Right renal cortex interstitium (tissue), 3 donors: ENCODE results near the gene FXYD2. TPM values are rescaled to one million over a fixed set of nuclear protein-coding genes. Genes with fewer than 3 reads are reported as not detected.

ENCODE experiments used
- DNase-seq, 3 donors: peaks; one replicate each; pipeline ENCODE4 v3.0.0-alpha.2; 2013; ENCODE audit warnings: low read depth in 3 of 3, low spot score in 2 of 3
- polyA plus RNA-seq, 3 donors: library from polyadenylated mRNA; unstranded; fragments of 120-200 nt; gene quantifications; one replicate each; pipeline ENCODE4 v1.2.1, GENCODE V29; 2013; ENCODE audit not compliant: insufficient read length in 3 of 3

The FXYD2 gene
- polyA plus RNA-seq, 3 donors = 412 to 491 (median 457) TPM

DNA sequence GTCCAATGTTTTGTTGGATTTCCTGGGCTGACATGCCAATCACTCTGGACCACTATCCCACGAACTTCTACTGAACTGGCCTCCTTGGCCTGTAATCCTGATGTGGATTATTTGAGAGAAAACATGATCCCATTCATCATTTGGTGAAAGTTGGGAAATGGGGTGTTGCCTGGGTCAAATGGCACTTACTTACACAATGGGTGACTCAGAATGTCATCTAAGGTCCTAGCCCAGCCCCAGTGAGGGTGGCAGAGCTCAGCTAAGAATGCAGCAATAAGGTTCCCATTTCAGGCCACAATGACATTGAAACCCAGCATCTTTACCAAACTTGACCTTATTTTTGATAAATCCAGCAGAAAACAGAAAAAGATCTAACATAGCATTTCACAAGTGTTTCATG lies 19.5 kb downstream of the FXYD2 start:
- DNase-seq = no peak

DNA sequence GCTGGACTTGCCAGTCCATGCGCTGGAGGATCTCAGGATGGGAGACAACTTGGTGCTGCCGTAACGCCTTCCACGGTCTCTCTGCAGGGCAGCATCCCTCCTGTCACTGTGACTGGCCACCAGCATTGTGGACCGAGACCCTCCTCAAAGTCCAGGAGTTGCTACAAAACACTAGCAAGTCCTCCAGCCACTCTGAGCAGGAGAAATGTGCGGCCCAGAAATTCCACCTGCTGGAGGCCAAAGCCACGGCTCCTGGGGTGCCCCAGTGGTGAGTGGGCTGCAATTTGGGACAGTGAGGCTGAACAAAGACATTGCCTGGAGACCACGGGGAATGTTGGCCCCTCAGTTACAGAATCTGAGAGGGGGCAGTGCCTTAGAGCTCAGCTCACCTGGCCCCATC lies 20.6 kb downstream of the FXYD2 start:
- no peak for DNase-seq

DNA sequence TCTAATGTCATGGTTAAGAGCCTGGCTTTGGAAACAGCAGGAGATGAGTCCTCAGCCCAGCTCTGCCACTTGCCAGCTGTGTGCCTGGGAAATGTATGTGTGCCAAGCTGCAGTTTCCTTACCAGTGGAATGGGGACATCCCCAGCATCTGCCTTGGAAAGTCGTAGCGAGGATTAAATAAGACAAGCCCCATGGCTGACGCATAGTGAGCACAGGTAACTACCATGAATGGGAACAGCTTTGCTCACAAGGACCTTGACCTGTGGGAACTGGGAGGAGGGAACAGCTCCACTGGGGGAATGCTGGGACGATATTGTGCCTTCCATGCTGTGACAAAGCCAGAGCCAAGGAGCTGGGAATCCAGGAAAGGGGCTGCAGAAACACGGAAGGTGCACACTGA lies 24.9 kb downstream of the FXYD2 start:
- no peak for DNase-seq

DNA sequence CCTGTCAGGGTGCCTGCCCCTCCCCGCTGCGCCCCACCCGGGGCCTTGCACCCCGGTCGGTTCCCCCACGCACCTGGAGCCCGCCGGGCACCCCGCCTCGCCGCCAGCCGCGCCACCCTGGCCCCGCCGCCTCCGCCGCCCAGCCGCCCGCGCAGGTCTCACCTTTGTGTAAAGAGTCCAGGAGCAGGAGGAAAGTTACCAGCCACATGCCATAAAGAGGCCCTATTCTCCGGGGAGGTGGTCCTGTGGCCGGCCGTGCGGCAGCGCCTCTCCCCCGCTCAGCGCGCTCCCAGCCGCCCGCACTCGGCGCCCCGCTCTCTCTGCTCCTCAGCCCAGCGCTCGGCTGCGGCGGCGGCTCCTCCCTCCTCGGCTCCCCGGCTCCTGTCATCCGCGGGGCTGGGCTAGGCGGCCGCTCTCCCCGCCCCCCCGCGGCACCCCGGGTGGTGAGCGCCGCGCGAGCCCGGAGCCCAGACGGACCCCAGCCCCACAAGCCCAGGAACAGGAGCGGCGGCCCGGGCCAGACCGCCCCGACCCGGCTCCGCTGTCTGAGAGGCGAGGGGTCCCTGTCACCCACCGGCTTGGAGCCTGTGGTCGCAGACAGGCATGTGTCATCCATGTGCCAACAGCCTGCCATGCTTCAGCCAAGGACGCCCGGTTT lies 27.5 kb downstream of the FXYD2 start, which contains the start of gene DSCAML1:
Gene DSCAML1 (minus strand): TSS at position 345 of the 658 bp plus-strand sequence. CDS start 137 bp downstream, at position 208.
- no peak for DNase-seq

DNA sequence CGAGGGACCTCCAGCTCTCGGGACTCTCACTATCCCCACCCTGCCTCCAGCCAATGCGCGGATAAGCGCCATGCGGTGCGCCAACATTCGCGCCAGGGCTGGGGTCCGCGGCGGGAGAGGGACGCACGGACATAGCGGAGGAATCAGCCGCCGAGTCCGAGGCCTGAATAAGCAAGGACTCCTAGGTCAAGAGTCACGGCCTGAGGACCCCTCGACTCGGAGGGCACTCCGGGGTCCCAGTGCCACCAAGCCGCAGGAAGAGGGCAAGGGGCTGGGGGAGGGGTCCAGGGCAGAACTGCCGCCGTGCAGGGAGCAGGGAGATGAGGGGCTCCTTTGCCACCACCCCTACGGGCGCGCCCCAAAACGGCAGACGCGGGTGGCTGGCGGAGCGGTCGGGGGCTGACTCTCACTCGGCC lies 28.1 kb downstream of the FXYD2 start:
- DNase-seq = no peak

DNA sequence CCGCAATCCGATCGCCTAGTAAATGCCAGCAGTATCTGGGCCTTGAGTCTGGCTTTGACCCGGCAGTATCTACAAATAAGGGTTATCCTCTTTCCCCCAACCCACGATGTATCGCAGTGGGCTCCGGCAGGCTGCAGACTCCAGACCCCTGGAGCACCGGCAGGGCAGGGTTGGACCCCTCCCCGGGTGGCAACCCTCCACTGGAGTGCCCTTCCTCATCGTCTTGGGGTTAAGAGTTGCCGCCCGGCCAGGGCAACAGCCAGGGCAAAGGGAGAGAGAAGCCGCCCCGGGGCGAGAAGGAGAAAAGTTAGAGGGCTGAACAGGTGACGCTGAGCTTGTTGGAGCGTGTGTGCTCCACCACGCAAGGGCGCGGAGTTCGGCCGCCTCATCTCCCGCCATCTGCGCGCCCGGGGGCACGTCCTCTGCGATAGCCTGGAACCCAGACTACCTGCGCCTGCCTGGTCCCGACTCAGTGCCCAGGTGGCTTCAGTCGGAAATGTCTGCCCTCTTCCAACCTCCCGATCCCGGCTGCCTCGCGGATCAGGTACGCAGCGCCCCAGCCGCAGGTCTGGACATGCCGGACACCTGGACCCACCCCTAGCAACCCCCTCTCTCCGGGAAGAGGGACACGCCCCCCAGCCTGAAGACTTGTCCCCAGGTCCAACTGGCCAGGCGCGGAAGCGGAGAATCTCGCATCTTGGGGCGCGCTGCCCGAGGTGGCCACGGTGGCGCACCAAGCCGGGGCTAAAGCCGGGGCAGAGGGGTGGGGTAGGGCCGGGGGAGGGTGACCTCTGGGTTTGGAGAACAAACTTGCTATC lies 28.7 kb downstream of the FXYD2 start:
- no peak for DNase-seq

DNA sequence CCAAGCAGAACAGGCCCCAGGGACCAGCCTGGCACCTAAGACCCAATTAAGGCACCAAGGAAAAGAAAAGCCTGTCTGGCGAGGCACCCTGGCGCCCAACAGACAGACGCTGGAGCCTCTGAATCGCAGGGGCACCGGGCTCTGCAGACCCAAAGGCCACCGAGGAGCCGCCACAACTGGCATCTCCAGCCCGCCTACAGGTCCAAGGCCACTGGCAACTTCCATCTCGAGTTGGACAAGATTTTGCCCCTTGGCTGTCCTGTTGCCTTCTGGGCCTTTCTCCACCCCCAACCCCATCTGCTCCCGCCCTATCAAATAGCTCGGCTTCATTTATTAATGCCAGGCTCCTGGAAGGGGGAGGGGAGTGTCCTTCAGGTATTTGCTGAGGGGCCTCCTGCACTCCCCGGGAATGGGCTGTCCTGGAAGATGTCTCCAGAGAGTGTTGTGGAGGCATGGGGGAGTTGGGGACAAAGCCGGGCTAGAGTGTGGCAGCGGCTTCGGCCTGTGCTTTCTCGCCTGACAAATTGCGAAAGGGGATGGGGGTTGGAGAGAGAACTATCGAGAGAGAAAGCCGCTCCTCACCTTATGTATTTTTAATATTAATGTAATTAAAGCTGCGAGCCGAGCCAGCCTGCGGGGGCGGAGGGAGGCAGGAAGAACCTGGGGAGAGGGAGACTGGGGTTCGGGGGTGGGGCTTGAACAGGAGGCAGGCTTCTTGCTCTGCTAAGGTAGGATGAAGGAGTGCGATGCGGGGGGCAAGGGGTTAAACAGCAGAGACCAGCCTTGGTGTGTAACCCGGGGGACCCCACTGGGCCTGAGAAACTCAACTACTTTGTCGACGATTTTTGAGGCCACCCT lies 29.5 kb downstream of the FXYD2 start:
- DNase-seq = no peak

DNA sequence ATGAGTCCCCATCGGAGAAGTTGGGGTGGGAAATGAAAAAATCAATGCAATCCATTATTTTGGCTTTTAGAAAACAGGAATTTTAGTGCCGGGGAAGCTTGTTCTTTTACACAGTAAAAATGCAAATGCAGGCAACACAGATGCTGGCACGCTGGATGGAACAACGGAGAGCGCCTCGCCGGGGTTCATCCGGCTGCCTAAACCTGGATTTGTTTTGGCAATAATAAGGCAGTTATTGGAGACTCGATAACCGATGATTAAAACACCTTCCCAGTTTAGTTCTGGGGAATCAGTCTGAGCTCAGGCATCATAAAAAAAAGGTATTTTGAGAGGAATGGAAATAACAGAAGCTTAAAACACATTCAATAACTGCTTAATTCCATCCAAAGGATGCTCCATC lies 30.4 kb downstream of the FXYD2 start:
- DNase-seq = no peak

DNA sequence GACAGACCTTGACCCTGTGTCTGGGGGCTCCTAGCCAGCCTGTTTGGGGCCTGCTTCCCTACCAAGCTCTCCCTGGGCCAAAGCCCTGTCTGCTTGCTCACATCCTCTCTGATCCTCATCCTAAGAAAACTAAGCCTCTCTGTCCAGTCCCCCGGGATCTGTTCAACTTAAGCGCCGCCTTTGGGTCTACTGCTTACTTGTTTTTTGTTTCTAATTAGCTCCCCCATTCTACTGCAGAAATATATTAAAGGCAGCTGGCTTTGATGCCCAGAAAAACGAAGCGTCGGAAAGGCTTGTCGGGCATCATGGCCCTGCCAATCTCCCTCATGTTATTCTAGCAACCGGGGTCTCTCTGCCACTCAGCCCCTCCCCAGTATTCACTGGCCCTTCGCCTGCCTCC lies 31.0 kb downstream of the FXYD2 start:
- DNase-seq = no peak

DNA sequence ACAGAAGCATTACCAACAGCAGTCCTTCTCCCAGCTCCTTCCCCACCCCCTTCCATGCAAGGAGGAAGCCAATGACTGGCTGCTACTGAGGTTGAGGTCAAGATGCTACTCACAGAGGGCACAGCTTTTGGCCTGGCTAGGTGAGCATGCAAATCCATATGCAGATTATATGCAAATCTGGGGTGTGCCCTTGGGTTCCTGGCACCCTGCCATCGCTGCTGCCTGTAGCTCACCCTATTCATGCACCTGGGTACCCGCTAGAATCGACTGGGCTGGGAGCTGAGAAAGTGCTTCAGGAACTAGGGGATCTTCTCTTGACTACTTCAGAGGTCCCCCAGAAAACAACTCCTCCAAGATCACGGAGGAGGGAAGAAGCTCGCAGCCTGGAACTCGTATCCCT lies 31.6 kb downstream of the FXYD2 start:
- no peak for DNase-seq

DNA sequence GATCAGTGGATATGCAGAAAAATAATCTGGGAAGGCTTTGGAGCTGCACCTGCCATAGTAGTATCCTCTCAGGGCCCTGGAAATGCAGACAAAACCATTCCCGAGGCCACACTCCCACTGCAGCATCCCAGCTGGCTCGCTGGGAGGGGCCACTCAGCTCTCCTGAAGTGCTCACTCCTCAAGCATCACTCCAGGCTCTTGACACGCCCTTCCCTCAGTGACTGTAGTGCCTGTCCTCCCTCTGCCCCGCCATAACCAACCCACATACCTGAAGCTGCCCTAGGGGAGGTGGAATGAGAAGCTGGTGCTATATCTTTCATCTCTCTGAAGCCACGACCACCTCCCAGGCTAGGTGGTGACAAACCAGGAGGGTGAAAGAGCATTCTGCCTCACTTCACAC lies 32.3 kb downstream of the FXYD2 start:
- no peak for DNase-seq

DNA sequence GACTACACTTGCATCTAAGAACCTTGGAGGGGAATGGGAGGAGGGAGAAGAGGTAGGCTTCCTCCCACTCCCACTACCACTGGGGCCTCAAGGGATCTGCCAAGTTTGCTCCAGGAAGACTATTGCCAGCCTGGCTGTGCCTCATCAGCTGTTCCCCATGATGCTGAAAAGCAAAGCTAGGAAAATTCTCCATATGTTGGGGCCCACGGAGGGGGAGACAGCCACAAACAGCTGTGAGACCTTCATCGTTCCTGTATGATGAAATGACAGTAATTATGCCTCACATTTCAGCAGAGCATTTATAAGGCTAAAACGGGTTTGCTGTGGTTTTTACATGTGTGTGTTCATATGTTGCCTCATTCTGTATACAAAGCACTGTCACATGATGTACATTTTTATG lies 34.3 kb downstream of the FXYD2 start:
- DNase-seq = no peak

DNA sequence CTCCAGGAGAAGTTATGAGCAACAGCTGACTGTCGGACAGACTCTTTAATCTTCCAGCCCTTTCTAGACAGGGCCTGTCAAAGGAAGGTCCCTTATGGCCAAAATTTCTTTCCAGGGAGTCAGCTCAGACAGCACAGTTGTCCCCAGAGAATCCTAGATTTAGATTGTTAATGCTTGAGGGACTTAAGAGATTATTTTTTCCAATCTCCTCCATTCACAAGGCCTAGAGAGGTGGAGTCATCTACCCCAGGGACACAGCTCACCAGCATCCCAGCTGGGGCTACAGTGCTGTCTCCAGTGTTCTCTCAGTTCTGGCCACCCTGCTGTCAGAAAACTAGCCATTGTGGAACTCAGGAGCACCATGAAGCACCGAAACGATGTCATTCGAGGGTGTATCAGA lies 35.3 kb downstream of the FXYD2 start:
- DNase-seq = no peak

DNA sequence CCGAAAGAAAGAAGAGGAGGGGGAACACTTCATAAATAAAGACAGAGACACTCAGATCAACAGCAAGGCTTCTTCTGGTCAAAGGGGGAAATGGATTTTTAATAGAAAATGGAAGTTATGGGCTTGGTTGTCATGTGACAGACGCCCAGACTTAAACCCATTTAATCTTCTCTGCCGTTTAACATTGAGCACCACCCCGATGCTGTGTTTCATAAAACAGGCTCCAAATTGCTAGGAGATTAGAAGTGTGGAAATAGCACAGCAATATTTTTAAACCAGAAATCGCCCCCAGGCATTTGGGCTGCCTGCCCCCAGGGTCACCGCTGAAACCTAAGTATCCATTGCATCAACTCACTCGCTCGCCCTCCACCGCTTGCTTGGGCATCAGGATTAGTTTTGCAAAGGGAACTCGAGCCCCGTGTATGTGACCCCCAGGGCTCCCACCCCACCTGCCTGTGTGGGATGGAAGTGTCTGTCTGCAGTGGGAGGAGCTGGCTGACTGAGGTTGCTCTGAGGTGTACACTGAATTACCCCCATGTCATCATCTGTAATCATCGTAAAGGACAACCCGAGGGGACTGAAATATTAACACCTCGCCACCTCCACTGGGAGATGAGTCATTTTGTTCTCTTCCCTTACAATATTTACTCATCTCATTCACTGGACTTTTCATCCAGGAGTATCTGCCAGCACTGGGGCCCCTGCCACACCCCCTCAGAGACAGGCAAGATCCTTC lies 38.2 kb downstream of the FXYD2 start:
- DNase-seq = no peak

DNA sequence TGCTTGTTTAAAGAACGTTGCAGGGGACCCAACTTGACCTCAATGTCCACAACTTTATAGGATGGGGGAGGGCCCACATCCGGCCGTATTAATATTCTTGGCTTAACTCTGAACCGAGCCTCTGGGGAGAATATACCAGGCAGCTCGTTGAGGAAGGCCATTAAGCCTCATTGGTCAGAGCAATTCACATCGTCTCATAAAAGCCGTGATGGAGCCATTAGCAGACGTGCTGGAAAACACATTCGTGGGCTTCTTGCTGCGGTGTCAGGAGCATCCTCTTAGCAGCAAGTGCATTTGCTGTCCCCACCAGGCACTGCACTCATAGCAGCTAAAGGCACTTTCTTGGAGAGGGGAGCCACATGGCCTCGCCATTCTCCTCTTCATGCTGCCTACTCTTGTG lies 42.4 kb downstream of the FXYD2 start:
- DNase-seq = no peak

DNA sequence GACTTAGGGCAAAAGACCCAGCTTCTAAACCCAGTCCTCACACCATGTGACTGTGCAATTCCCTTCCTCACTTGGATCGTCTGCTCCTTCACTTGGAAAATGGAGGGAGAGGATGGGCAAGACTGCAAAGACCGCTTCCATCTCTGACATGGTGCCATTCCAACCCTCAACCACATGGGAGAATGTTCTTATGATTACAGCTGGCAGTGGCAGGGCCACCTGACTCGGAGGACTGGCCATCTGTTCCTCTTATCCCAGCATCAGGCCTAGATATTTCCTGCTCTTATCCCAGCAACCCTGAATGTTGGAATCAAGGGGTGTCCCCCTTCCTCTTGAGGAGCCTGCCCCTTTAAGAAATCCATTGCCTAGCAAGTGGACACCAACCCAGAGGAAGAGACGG lies 42.9 kb downstream of the FXYD2 start:
- no peak for DNase-seq

DNA sequence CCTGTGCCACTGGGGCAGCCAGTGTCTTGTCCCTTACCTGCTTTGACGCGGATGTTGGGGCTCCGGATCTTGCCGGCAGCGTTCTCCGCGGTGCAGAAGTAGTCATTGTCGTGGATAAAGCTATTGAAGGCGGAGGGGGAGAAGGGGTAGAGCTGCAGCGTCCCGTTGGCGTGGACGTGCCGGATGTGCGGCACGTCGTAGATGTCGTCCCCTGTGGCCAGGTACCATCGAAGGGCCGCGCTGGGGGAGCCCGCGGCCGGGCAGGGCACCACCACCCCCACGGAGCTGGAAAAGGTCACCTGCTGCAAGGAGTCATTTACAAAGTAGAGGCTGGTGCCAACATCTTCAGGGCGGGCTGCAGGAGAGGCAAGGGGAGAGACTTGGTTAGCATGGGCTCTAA lies 44.1 kb downstream of the FXYD2 start:
- DNase-seq = no peak

DNA sequence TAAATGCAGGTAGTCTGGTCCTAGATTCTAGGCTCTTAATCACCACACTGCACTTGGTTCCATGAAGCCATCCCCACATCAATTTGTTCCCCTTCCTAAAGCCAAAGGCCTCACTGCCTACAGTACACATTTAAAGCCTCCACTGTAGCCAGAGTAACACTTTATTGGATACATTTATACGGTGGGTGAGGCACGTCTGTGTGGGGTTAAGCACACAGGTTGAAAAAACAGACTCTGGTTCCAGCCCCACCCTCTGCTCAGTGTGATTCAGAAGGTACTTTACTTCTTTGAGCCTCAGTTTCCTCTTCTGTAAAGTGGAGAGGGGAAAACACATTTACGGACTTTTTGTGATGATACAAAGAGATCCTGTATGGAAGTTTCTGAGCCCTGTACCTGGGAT lies 50.0 kb downstream of the FXYD2 start:
- DNase-seq = no peak

DNA sequence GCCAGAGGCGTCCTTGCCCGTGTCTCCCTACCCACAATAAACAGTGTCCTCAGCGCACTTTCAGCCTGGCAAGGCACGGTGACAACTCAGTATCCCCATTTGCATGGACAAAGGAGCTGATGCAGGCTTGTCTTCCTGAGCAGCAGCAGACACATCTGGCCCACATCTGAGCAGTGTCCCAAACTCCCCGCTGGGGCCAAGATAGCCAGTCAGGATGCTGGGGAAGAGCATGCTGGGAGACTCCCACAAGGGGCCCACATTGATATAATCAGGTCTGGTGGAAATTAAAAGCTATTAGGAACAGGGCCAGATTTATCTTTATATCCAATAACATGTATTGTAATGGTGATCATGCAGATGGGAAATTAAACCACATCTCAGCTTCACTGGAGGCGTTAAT lies 52.2 kb downstream of the FXYD2 start:
- DNase-seq = no peak

DNA sequence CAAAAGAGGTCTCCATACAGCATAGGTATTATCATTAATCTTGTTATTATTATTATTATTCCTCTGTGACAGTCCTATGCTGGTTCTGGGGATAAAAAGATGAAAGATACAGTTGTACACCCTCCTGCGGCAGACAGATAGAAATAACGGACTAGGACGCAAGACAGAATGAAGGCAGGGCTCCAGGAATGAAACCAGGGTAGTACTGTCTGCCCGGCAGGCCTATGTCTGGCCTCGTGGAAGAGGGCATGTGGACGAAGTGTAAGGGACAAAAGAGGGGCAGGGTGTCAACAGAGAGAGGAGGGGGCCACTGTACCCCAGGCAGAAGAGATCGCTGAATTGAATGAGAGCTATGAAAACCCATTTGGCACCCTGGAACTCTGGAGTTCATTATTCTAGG lies 52.7 kb downstream of the FXYD2 start:
- DNase-seq = no peak

DNA sequence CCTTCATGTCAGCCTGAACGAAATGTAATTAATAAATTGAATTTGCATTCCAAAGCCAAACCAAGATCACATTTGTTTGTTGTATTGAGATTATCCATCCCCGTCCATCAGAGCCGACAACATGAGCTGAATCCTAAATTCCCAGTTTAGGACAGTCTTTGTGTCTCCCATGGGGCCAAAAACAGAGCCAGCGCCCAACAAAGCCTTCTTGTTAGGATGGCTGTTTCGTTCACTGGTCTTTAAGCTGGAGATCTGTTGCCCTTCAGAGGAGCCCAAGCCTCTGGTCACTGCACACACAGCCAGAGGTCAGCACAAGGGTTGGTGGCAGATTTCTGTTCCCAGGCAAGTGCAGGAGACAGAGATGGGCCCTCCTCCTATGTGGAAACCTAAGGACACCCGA lies 53.3 kb downstream of the FXYD2 start:
- DNase-seq = no peak
